HCT116 (cell line): ENCODE measurements around the gene PACRG. TPM values are rescaled to one million over a fixed set of nuclear protein-coding genes. Genes with fewer than 3 reads are reported as not detected.

Experiments
- ATAC-seq: fragments of 200-7000 bp; cut with Tn5 transposase; 2 replicates; pipeline ENCODE4 v1.9.1; 2020; ENCODE audit warnings: mild to moderate bottlenecking, moderate library complexity
- BruUV-seq: library from RNA; stranded (reverse); fragments of 400-500 nt; replicated peaks from 2 replicates; lab custom pipeline; 2021; lab: Mats Ljungman, UMichigan
- CTCF ChIA-PET: fragments of 300-600 bp; sonication (Branson Sonifier 250); formaldehyde crosslinking; loops from one replicate; lab custom pipeline; 2021; ENCODE audit warnings: antibody characterized with exemption; lab: Charles Lee
- POLR2A ChIA-PET: fragments of 300-600, 350-600 bp; sonication (Branson Sonifier 250); formaldehyde crosslinking; loops from one replicate; lab custom pipeline; 2021; ENCODE audit warnings: antibody characterized with exemption; lab: Charles Lee
- RAD21 ChIA-PET, 2 experiments: fragments of 300-600 bp; sonication (Branson Sonifier 250); formaldehyde crosslinking; loops; one replicate each; lab custom pipeline; 2023; ENCODE audit warnings: low total read pairs in 2 of 2; ENCODE audit not compliant: uncharacterized antibody in 2 of 2, unreplicated experiment in 2 of 2, low non-redundant PET in 1 of 2; lab: Charles Lee
- DNase-seq: peaks from one replicate; pipeline ENCODE4 v3.0.0-alpha.2; 2010; ENCODE audit warnings: low read depth, low spot score
- H2AFZ ChIP-seq: fragments of 200-600 bp; shearing (Covaris generic), sonication (generic); 2 replicates; pipeline ENCODE4 v1.6.1; 2017; ENCODE audit warnings: low read depth, mixed run types, mixed read lengths, antibody characterized with exemption, low read length; ENCODE audit not compliant: poor library complexity, severe bottlenecking
- H3K27ac ChIP-seq: 2 replicates; pipeline ENCODE4 v1.5.1; 2012; ENCODE audit warnings: low read depth, low read length
- H3K27me3 ChIP-seq: fragments of 200-600 bp; sonication (generic); 2 replicates; pipeline ENCODE4 v1.6.1; 2016; ENCODE audit warnings: mixed run types, low read length, mixed read lengths; ENCODE audit not compliant: insufficient read depth
- H3K36me3 ChIP-seq, 2 experiments: fragments of 200-500 bp in 1 of 2; fragments of 200-600 bp in 1 of 2; sonication (Bioruptor generic) in 1 of 2; sonication (generic) in 1 of 2; 2 replicates each; pipeline versions ENCODE4 v1.5.1 to v1.6.1; 2014 to 2016; ENCODE audit warnings: low read length in 2 of 2, inconsistent platforms in 1 of 2, mixed read lengths in 1 of 2, mixed run types in 1 of 2; ENCODE audit not compliant: insufficient read depth in 2 of 2, control insufficient read depth in 1 of 2
- H3K4me1 ChIP-seq, 2 experiments: fragments of 200-600 bp in 1 of 2; sonication (generic) in 1 of 2; 2 replicates each; pipeline versions ENCODE4 v1.5.1 to v1.6.1; 2012 to 2017; ENCODE audit warnings: low read length in 2 of 2, inconsistent platforms in 1 of 2, mild to moderate bottlenecking in 1 of 2, mixed read lengths in 1 of 2, mixed run types in 1 of 2, moderate library complexity in 1 of 2; ENCODE audit not compliant: insufficient read depth in 2 of 2, control insufficient read depth in 1 of 2
- H3K4me2 ChIP-seq: fragments of 200-600 bp; sonication (generic); 2 replicates; pipeline ENCODE4 v1.6.1; 2017; ENCODE audit warnings: mixed run types, low read length, mixed read lengths
- H3K4me3 ChIP-seq, 2 experiments: fragments of 200-600 bp in 1 of 2; sonication (generic) in 1 of 2; replicated peaks in 1 of 2; 2 replicates each; pipeline ENCODE4 v1.5.1; 2011 to 2016; ENCODE audit warnings: low read length in 2 of 2, control low read depth in 1 of 2, low read depth in 1 of 2, mild to moderate bottlenecking in 1 of 2, mixed read lengths in 1 of 2, mixed run types in 1 of 2
- H3K79me2 ChIP-seq: fragments of 200-600 bp; sonication (generic); 2 replicates; pipeline ENCODE4 v1.6.1; 2017; ENCODE audit warnings: mild to moderate bottlenecking, mixed run types, low read length, moderate library complexity, mixed read lengths; ENCODE audit not compliant: insufficient read depth
- H3K9ac ChIP-seq: fragments of 200-600 bp; sonication (generic); 2 replicates; pipeline ENCODE4 v1.6.1; 2016; ENCODE audit warnings: low read length, mixed read lengths
- H3K9me2 ChIP-seq: fragments of 200-600 bp; sonication (generic), shearing (Covaris generic); 2 replicates; pipeline ENCODE4 v1.6.1; 2017; ENCODE audit warnings: mixed run types, mild to moderate bottlenecking, moderate library complexity; ENCODE audit not compliant: insufficient read depth
- H3K9me3 ChIP-seq, 2 experiments: fragments of 200-500 bp in 1 of 2; fragments of 200-600 bp in 1 of 2; sonication (Bioruptor generic) in 1 of 2; sonication (generic) in 1 of 2; 2 replicates each; pipeline ENCODE4 v1.6.1; 2014 to 2017; ENCODE audit warnings: low read length in 2 of 2, mixed read lengths in 2 of 2, inconsistent platforms in 1 of 2, low read depth in 1 of 2, mild to moderate bottlenecking in 1 of 2, mixed run types in 1 of 2, moderate library complexity in 1 of 2; ENCODE audit not compliant: control insufficient read depth in 1 of 2, insufficient read depth in 1 of 2
- H4K20me1 ChIP-seq: fragments of 200-600 bp; sonication (generic), shearing (Covaris generic); 2 replicates; pipeline ENCODE4 v1.6.1; 2017; ENCODE audit warnings: mixed run types, mild to moderate bottlenecking, moderate library complexity; ENCODE audit not compliant: insufficient read depth
- CEBPB ChIP-seq: IDR thresholded peaks from 2 replicates; pipeline ENCODE4 v1.6.1; 2012; ENCODE audit warnings: low read depth
- CTCF ChIP-seq, 3 experiments: fragments of 200-600 bp in 1 of 3; sonication (generic) in 1 of 3; IDR thresholded peaks in 2 of 3; conservative IDR thresholded peaks in 1 of 3; 2 replicates each; pipeline ENCODE4 v1.5.1; 2012 to 2017; ENCODE audit warnings: low read depth in 2 of 3, low read length in 2 of 3, antibody characterized with exemption in 1 of 3, borderline replicate concordance in 1 of 3, control low read depth in 1 of 3, mild to moderate bottlenecking in 1 of 3, mixed read lengths in 1 of 3, mixed run types in 1 of 3, moderate library complexity in 1 of 3; ENCODE audit not compliant: insufficient read depth in 1 of 3
- EGR1 ChIP-seq: IDR thresholded peaks from 2 replicates; pipeline ENCODE4 v1.6.1; 2012; ENCODE audit warnings: low read depth
- ELF1 ChIP-seq: IDR thresholded peaks from 2 replicates; pipeline ENCODE4 v1.6.1; 2012; ENCODE audit warnings: low read depth, borderline replicate concordance
- EZH2 ChIP-seq: fragments of 200-600 bp; sonication (generic); IDR thresholded peaks from 2 replicates; pipeline ENCODE4 v1.6.1; 2017; ENCODE audit warnings: antibody characterized with exemption, mixed run types
- EZH2phosphoT487 ChIP-seq: fragments of 200-600 bp; IDR thresholded peaks from 2 replicates; pipeline ENCODE4 v1.6.1; 2018; ENCODE audit warnings: antibody characterized with exemption, borderline replicate concordance
- FOSL1 ChIP-seq: IDR thresholded peaks from 2 replicates; pipeline ENCODE4 v1.6.1; 2012; ENCODE audit warnings: low read depth
- JUND ChIP-seq: IDR thresholded peaks from 2 replicates; pipeline ENCODE4 v1.6.1; 2012
- MAX ChIP-seq: IDR thresholded peaks from 2 replicates; pipeline ENCODE4 v1.6.1; 2012
- POLR2A ChIP-seq: IDR thresholded peaks from 2 replicates; pipeline ENCODE4 v1.7.0; 2011; ENCODE audit warnings: borderline replicate concordance; ENCODE audit not compliant: insufficient read depth, insufficient read length; ENCODE audit errors: extremely low read depth
- POLR2AphosphoS5 ChIP-seq: IDR thresholded peaks from 2 replicates; pipeline ENCODE4 v1.6.1; 2011; ENCODE audit warnings: mild to moderate bottlenecking, low read depth, low read length, moderate library complexity
- RAD21 ChIP-seq: IDR thresholded peaks from 2 replicates; pipeline ENCODE4 v1.6.1; 2012; ENCODE audit warnings: low read depth, mild to moderate bottlenecking
- SP1 ChIP-seq: IDR thresholded peaks from 2 replicates; pipeline ENCODE4 v1.6.1; 2012; ENCODE audit warnings: low read depth
- SRF ChIP-seq: IDR thresholded peaks from 2 replicates; pipeline ENCODE4 v1.6.1; 2012; ENCODE audit warnings: low read depth
- YY1 ChIP-seq: IDR thresholded peaks from 2 replicates; pipeline ENCODE4 v1.6.1; 2011; ENCODE audit warnings: low read length, low read depth, moderate library complexity, mild to moderate bottlenecking; ENCODE audit not compliant: insufficient replicate concordance; ENCODE audit errors: extremely low read depth
- ZBTB33 ChIP-seq: IDR thresholded peaks from 2 replicates; pipeline ENCODE4 v1.6.1; 2011; ENCODE audit warnings: mild to moderate bottlenecking, low read length, moderate library complexity; ENCODE audit not compliant: insufficient replicate concordance; ENCODE audit errors: extremely low read depth
- ZFX ChIP-seq: fragments of 450-650 bp; IDR thresholded peaks from 2 replicates; pipeline ENCODE4 v1.6.1; 2017
- ZNF274 ChIP-seq: fragments of 200-500 bp; sonication (Bioruptor generic); IDR thresholded peaks from 2 replicates; pipeline ENCODE4 v1.6.1; 2014; ENCODE audit warnings: mild to moderate bottlenecking, low read depth, low read length, inconsistent platforms
- intact Hi-C: fragments of 100-400 bp; cut with micrococcal nuclease; formaldehyde crosslinking; loops from 2 replicates; pipeline ENCODE4 v1.10.0; 2022
- total RNA-seq: library from RNA; stranded (reverse); gene quantifications from one replicate; pipeline ENCODE4 v1.2.1, GENCODE V29; 2021; ENCODE audit not compliant: unreplicated experiment

Gene PACRG
- total RNA-seq, 1 experiment from 2014 or later = 0.71 TPM

- Histone ChIP-seq H3K27me3 (no peaks in the 10 kb centered on the region), H3K27ac (no peak overlapping the region), H3K79me2 (no peaks in the 10 kb centered on the region), H3K4me2 (no peak overlapping the region), H3K9me2 (no peaks in the 10 kb centered on the region), H3K9ac (no peak overlapping the region), H3K4me3 (no peak overlapping the region), H2AFZ (no peak overlapping the region), H3K36me3 (no peaks in the 10 kb centered on the region), H4K20me1 (no peaks in the 10 kb centered on the region), H3K9me3 (no peaks in the 10 kb centered on the region), H3K4me1 (no peaks in the 10 kb centered on the region)
- ChIA-PET POLR2A (no interaction called here), RAD21 (no interaction called here), CTCF (no interaction called here)
- no peak for DNase-seq
- BruUV-seq = no TSS peak
- no peak for TF ChIP-seq POLR2A
- no peak for TF ChIP-seq FOSL1
- no peak for TF ChIP-seq JUND
- no peak for TF ChIP-seq EZH2phosphoT487
- no peak for TF ChIP-seq EGR1
- TF ChIP-seq ELF1 = no peak
- intact Hi-C loops = no loop called here
- ATAC-seq = no peak
These were observed 160.4 kb downstream of the PACRG start for GRCh38 chr6:162887981-162888689.

- ChIA-PET CTCF (no interaction called here), POLR2A (no interaction called here), RAD21 (no interaction called here)
- Histone ChIP-seq H2AFZ (no peak overlapping the region), H3K9ac (no peak overlapping the region), H3K27me3 (no peaks in the 10 kb centered on the region), H3K27ac (no peak overlapping the region), H3K79me2 (no peaks in the 10 kb centered on the region), H3K9me2 (no peaks in the 10 kb centered on the region), H3K4me1 (no peaks in the 10 kb centered on the region), H3K4me3 (no peak overlapping the region), H4K20me1 (no peaks in the 10 kb centered on the region), H3K4me2 (no peak overlapping the region), H3K9me3 (no peaks in the 10 kb centered on the region; a peak in 1 of 4 replicates), H3K36me3 (no peaks in the 10 kb centered on the region)
- no TSS peak for BruUV-seq
- ATAC-seq (no peak), DNase-seq (no peak)
- intact Hi-C loops = no loop called here
- no peak for TF ChIP-seq ZBTB33
- no peak for TF ChIP-seq SP1
- no peak for TF ChIP-seq POLR2A
- no peak for TF ChIP-seq YY1
- TF ChIP-seq MAX = no peak
- TF ChIP-seq CEBPB = no peak
- no peak for TF ChIP-seq RAD21
- TF ChIP-seq ZNF274 = no peak
- TF ChIP-seq POLR2AphosphoS5 = no peak
- TF ChIP-seq ELF1 = no peak
- no peak for TF ChIP-seq CTCF (IDR thresholded peaks at IDR 0.05 in 2 of 3, conservative IDR thresholded peaks at IDR 0.05 in 1 of 3; ENCODE audit: borderline replicate concordance in 1 of 3, insufficient read depth in 1 of 3, low read depth in 2 of 3, low read length in 2 of 3)
- TF ChIP-seq EZH2phosphoT487 = no peak
- TF ChIP-seq EZH2 = no peak
- no peak for TF ChIP-seq SRF
- no peak for TF ChIP-seq ZFX
- TF ChIP-seq EGR1 = no peak
These were observed 161.5 kb downstream of the PACRG start for GRCh38 chr6:162889303-162889702.
